Fibroblast of lung (primary cell): ENCODE measurements around the gene ZNF267. TPM values are rescaled to one million over a fixed set of nuclear protein-coding genes. Genes with fewer than 3 reads are reported as not detected.

Experiments
- DNase-seq, 2 donors: peaks; one replicate each; pipeline versions ENCODE4 v3.0.0 to v3.0.0-alpha.2; 2010; ENCODE audit warnings: low read depth in 2 of 2
- H2AFZ ChIP-seq: 2 replicates; pipeline ENCODE4 v1.5.1; 2012; ENCODE audit warnings: low read length, control low read depth, inconsistent platforms
- H3K27ac ChIP-seq: 2 replicates; pipeline ENCODE4 v1.5.1; 2011; ENCODE audit warnings: low read length, control low read depth; ENCODE audit not compliant: insufficient read depth
- H3K27me3 ChIP-seq: 2 replicates; pipeline ENCODE4 v1.5.1; 2011; ENCODE audit warnings: mild to moderate bottlenecking, low read length; ENCODE audit not compliant: control insufficient read depth, insufficient read depth
- H3K36me3 ChIP-seq: 2 replicates; pipeline ENCODE4 v1.5.1; 2011; ENCODE audit warnings: low read length; ENCODE audit not compliant: control insufficient read depth, insufficient read depth
- H3K4me1 ChIP-seq: 2 replicates; pipeline ENCODE4 v1.5.1; 2011; ENCODE audit warnings: low read length; ENCODE audit not compliant: control insufficient read depth, insufficient read depth; ENCODE audit errors: extremely low read depth
- H3K4me2 ChIP-seq: 2 replicates; pipeline ENCODE4 v1.5.1; 2011; ENCODE audit warnings: low read length, control low read depth; ENCODE audit not compliant: insufficient read depth; ENCODE audit errors: extremely low read depth
- H3K4me3 ChIP-seq, 4 experiments: fragments of 200-600 bp in 1 of 4; sonication (generic) in 1 of 4; replicated peaks in 1 of 4; 2 replicates each; pipeline ENCODE4 v1.5.1; 2011 to 2016; ENCODE audit warnings: low read length in 4 of 4, low read depth in 3 of 4, mild to moderate bottlenecking in 3 of 4, control low read depth in 2 of 4, inconsistent platforms in 1 of 4, mixed read lengths in 1 of 4; ENCODE audit not compliant: insufficient read depth in 1 of 4; ENCODE audit errors: control extremely low read depth in 1 of 4
- H3K79me2 ChIP-seq: 2 replicates; pipeline ENCODE4 v1.5.1; 2012; ENCODE audit warnings: mild to moderate bottlenecking, low read length, inconsistent platforms; ENCODE audit not compliant: control insufficient read depth, insufficient read depth
- H3K9ac ChIP-seq: 2 replicates; pipeline ENCODE4 v1.5.1; 2011; ENCODE audit warnings: mild to moderate bottlenecking, low read length, control low read depth; ENCODE audit not compliant: insufficient read depth
- H3K9me3 ChIP-seq: 2 replicates; pipeline ENCODE4 v1.5.1; 2012; ENCODE audit warnings: low read depth, low read length; ENCODE audit not compliant: control insufficient read depth, insufficient read depth
- H4K20me1 ChIP-seq: 2 replicates; pipeline ENCODE4 v1.5.1; 2011; ENCODE audit warnings: low read length; ENCODE audit not compliant: control insufficient read depth, insufficient read depth; ENCODE audit errors: extremely low read depth
- EZH2 ChIP-seq: IDR thresholded peaks from 2 replicates; pipeline ENCODE4 v1.5.1; 2012; ENCODE audit warnings: low read length, control low read depth, mild to moderate bottlenecking; ENCODE audit errors: missing control alignments
- polyA plus RNA-seq, 2 donors: library from polyadenylated mRNA; depleted of rRNA in 1 of 2; stranded (reverse) in 1 of 2; unstranded in 1 of 2; fragments of >200 nt; gene quantifications; 2 replicates each; pipeline ENCODE4 v1.2.1, GENCODE V29; 2011 to 2012; ENCODE audit warnings: missing spikeins in 1 of 2
- total RNA-seq: library from RNA; depleted of rRNA; stranded (reverse); fragments of >200 nt; gene quantifications from 2 replicates; pipeline ENCODE4 v1.2.1, GENCODE V29; 2014
- TF ChIP-seq, protein P1 (sequence below), 2 donors: IDR thresholded peaks in 1 of 2; conservative IDR thresholded peaks in 1 of 2; 1 replicate in 1 of 2; 2 replicates in 1 of 2; pipeline ENCODE4 v1.5.1; 2011 to 2012; ENCODE audit warnings: low read length in 2 of 2, control low read depth in 1 of 2, inconsistent platforms in 1 of 2, low read depth in 1 of 2, mild to moderate bottlenecking in 1 of 2

The ZNF267 gene
- total and polyA plus RNA-seq, 2 donors (not counting 1 experiment from before 2014, with no cell fraction given): 4.2 to 7.1 TPM

GRCh38 chr16:31870809-31871208, 2.8 kb upstream of the ZNF267 start:
- no peaks in the 10 kb centered on the region for H3K9me3 ChIP-seq
- H3K4me1 ChIP-seq: peaks cover 5% of the 10 kb centered on the region
- H3K4me2 ChIP-seq: no peak overlapping the region
- no peak for TF ChIP-seq EZH2
- TF ChIP-seq, protein P1, sequence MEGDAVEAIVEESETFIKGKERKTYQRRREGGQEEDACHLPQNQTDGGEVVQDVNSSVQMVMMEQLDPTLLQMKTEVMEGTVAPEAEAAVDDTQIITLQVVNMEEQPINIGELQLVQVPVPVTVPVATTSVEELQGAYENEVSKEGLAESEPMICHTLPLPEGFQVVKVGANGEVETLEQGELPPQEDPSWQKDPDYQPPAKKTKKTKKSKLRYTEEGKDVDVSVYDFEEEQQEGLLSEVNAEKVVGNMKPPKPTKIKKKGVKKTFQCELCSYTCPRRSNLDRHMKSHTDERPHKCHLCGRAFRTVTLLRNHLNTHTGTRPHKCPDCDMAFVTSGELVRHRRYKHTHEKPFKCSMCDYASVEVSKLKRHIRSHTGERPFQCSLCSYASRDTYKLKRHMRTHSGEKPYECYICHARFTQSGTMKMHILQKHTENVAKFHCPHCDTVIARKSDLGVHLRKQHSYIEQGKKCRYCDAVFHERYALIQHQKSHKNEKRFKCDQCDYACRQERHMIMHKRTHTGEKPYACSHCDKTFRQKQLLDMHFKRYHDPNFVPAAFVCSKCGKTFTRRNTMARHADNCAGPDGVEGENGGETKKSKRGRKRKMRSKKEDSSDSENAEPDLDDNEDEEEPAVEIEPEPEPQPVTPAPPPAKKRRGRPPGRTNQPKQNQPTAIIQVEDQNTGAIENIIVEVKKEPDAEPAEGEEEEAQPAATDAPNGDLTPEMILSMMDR (conservative IDR thresholded peaks at IDR 0.05 in 1 of 2, IDR thresholded peaks at IDR 0.05 in 1 of 2; ENCODE audit: low read depth in 1 of 2, low read length in 2 of 2): no peak
- H3K79me2 ChIP-seq: peaks cover 22% of the 10 kb centered on the region
- no peaks in the 10 kb centered on the region for H3K27me3 ChIP-seq
- H3K27ac ChIP-seq: no peak overlapping the region
- no peaks in the 10 kb centered on the region for H4K20me1 ChIP-seq
- H3K36me3 ChIP-seq: no peaks in the 10 kb centered on the region
- H3K9ac ChIP-seq: no peak overlapping the region
- H3K4me3 ChIP-seq: no peak overlapping the region
- H2AFZ ChIP-seq: no peak overlapping the region
- no peak for DNase-seq

- no peaks in the 10 kb centered on the region for H3K9me3 ChIP-seq
- no peaks in the 10 kb centered on the region for H3K27me3 ChIP-seq
- H3K4me2 ChIP-seq: no peak overlapping the region
- no peak overlapping the region for H2AFZ ChIP-seq
- H4K20me1 ChIP-seq: no peaks in the 10 kb centered on the region
- H3K79me2 ChIP-seq: peaks cover 29% of the 10 kb centered on the region
- no peaks in the 10 kb centered on the region for H3K36me3 ChIP-seq
- no peak for DNase-seq
- TF ChIP-seq, protein P1 (conservative IDR thresholded peaks at IDR 0.05 in 1 of 2, IDR thresholded peaks at IDR 0.05 in 1 of 2; ENCODE audit: low read depth in 1 of 2, low read length in 2 of 2): no peak
- no peak for TF ChIP-seq EZH2
- H3K4me1 ChIP-seq: peaks cover 6% of the 10 kb centered on the region
- H3K4me3 ChIP-seq: no peak overlapping the region
- H3K9ac ChIP-seq: no peak overlapping the region
- no peak overlapping the region for H3K27ac ChIP-seq
Observed at GRCh38 chr16:31871510-31871909, 2.1 kb upstream of the ZNF267 start.

DNA sequence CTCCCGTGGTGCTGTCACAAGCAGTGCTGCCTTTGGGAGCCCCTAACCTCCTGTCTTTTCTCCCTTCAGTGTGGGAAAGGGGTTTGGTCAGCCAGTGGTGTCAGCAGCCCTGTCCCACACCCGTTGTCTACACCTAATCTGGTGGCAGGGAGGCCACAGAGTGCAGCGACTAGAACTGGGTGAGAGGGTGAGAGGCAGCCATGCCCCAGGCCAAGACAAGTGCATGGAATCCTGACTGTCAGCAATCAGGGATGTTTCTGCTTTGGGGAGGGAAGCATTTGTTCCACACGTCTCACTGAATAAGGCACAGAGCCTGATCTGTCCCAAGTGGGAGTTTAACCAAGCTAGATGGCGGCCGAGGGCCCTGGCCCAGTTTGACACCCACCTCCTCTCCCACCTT, 1.4 kb upstream of the ZNF267 start:
- Histone ChIP-seq H3K4me3 (no peak overlapping the region), H3K9me3 (no peaks in the 10 kb centered on the region), H3K27me3 (no peaks in the 10 kb centered on the region), H3K4me2 (no peak overlapping the region), H3K36me3 (no peaks in the 10 kb centered on the region), H3K27ac (no peak overlapping the region), H4K20me1 (no peaks in the 10 kb centered on the region), H2AFZ (no peak overlapping the region), H3K79me2 (peaks cover 34% of the 10 kb centered on the region), H3K4me1 (peaks cover 13% of the 10 kb centered on the region), H3K9ac (no peak overlapping the region)
- DNase-seq: no peak
- TF ChIP-seq, protein P1 (conservative IDR thresholded peaks at IDR 0.05 in 1 of 2, IDR thresholded peaks at IDR 0.05 in 1 of 2; ENCODE audit: low read depth in 1 of 2, low read length in 2 of 2): no peak
- no peak for TF ChIP-seq EZH2
